Raji (cell line): ENCODE measurements around the gene FCGR2B.

ENCODE experiments used
- POLR2A ChIP-seq: IDR thresholded peaks from 2 replicates; pipeline ENCODE4 v1.6.1; 2011; ENCODE audit warnings: low read depth, low read length, control low read depth; ENCODE audit not compliant: insufficient read depth

The FCGR2B gene

GRCh38 chr1:161718559-161719324 is 55.8 kb downstream of the FCGR2B start:
- TF ChIP-seq POLR2A = no peak; the same call in 1 of the 2 replicates

- TF ChIP-seq POLR2A = no peak
Measured at GRCh38 chr1:161719325-161719611, 56.3 kb downstream of the FCGR2B start.

- peak; percentile 25; the same call in 1 of the 2 replicates for TF ChIP-seq POLR2A
Measured at GRCh38 chr1:161720422-161720821, 57.5 kb downstream of the FCGR2B start.

- TF ChIP-seq POLR2A = 0 out of 2 replicates have a peak, but pooled peaks have one; percentile 12
Measured at GRCh38 chr1:161720956-161721737, 58.2 kb downstream of the FCGR2B start, which contains the start of gene FCRLB. FCRLB (plus strand) TSS chr1:161721544; CDS start chr1:161722673, 1,129 bp downstream.

GRCh38 chr1:161721738-161722343 is 58.9 kb downstream of the FCGR2B start:
- no peak for TF ChIP-seq POLR2A

GRCh38 chr1:161722406-161722805 is 59.5 kb downstream of the FCGR2B start:
- TF ChIP-seq POLR2A = no peak

GRCh38 chr1:161723459-161724141 is 60.7 kb downstream of the FCGR2B start:
- no peak for TF ChIP-seq POLR2A

GRCh38 chr1:161725908-161726472 is 63.0 kb downstream of the FCGR2B start:
- TF ChIP-seq POLR2A = peak; percentile 47; the same call in 1 of the 2 replicates

- TF ChIP-seq POLR2A = peak; percentile 97
Measured at GRCh38 chr1:161726473-161727255, 63.7 kb downstream of the FCGR2B start.

GRCh38 chr1:161727256-161727924 is 64.4 kb downstream of the FCGR2B start:
- no peak for TF ChIP-seq POLR2A
